Measurements from ENCODE around the gene C14orf180.

GRCh38 chr14:104578321-104578720, 1.2 kb upstream of the C14orf180 start:
- TF ChIP-seq CTCF (IDR thresholded peaks at IDR 0.05; ENCODE audit: low read depth, low read length) (no peak), EZH2phosphoT487 (IDR thresholded peaks at IDR 0.05; ENCODE audit: low read depth) (no peak)

Measured in OCI-LY3 (cell line).